GM10266 (cell line): ENCODE measurements around the gene CNTN1.

Experiments
- DNase-seq: peaks from one replicate; pipeline ENCODE4 v3.0.0; 2012; ENCODE audit errors: extremely low spot score
- TF ChIP-seq, protein P1 (sequence below): IDR thresholded peaks from 2 replicates; pipeline ENCODE4 v1.5.1; 2012; ENCODE audit warnings: mild to moderate bottlenecking, low read depth; ENCODE audit not compliant: control insufficient read depth, insufficient read depth; ENCODE audit errors: missing control alignments

Gene CNTN1

DNA sequence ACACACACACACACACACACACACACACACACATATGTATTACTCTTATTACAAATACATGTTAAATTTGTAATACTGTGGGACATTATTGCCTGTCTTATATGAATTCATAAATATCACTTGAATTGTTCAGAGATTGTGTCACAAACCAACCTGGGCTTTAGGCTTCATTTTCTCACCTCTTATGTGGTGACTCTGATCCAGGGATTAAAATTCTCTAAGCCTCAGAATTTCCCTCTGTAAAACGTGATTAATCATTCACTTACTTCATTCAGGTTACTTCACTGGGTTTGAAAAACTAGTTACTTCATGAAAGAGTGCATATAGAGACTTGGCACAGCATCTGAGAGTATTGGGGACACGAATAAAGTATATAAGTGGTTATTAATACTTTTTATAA, 255.6 kb downstream of the CNTN1 start:
- DNase-seq, result no peak

DNA sequence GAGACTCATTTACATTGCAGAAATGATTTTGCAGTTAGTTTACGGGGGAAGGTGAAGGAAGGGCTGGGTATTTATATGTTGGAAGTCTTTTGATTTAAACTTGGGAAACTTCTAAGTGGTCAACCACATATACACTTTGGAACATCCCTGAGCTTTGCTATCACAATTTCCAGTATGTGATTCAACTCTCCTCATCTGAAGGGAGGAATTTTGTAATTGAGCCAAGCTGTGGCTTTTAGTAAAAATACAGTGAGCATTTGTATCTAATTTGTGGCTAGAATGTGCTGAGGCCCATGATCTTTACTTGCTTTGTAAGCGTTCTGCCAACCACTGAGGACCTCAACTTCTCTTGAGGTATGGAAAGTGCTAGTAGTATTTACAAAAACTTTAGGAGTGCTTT, 260.8 kb downstream of the CNTN1 start:
- TF ChIP-seq, protein P1, sequence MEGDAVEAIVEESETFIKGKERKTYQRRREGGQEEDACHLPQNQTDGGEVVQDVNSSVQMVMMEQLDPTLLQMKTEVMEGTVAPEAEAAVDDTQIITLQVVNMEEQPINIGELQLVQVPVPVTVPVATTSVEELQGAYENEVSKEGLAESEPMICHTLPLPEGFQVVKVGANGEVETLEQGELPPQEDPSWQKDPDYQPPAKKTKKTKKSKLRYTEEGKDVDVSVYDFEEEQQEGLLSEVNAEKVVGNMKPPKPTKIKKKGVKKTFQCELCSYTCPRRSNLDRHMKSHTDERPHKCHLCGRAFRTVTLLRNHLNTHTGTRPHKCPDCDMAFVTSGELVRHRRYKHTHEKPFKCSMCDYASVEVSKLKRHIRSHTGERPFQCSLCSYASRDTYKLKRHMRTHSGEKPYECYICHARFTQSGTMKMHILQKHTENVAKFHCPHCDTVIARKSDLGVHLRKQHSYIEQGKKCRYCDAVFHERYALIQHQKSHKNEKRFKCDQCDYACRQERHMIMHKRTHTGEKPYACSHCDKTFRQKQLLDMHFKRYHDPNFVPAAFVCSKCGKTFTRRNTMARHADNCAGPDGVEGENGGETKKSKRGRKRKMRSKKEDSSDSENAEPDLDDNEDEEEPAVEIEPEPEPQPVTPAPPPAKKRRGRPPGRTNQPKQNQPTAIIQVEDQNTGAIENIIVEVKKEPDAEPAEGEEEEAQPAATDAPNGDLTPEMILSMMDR, result no peak
- no peak for DNase-seq

More for the DNA sequence above, 255.6 kb downstream of the CNTN1 start:
- TF ChIP-seq, protein P1, result no peak

DNA sequence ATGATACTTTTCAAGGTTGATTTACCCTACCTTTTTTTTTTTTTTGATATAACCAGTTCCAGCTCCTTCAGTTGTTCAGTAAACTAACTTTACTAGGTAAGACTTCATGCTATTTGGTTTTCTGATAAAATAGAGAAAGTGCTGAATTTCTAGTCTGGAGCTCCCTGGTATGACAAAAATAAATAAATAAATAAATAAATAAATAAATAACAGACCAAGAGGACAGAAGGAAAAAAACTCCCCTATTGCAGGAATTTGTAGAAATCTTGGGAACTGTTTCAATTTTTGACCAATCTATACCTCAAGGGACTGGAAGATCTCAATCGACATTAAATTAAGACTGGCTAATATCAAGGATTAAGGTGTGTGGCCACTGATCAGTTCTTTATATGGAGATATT, 265.2 kb downstream of the CNTN1 start:
- DNase-seq, result no peak
- TF ChIP-seq, protein P1, result no peak

DNA sequence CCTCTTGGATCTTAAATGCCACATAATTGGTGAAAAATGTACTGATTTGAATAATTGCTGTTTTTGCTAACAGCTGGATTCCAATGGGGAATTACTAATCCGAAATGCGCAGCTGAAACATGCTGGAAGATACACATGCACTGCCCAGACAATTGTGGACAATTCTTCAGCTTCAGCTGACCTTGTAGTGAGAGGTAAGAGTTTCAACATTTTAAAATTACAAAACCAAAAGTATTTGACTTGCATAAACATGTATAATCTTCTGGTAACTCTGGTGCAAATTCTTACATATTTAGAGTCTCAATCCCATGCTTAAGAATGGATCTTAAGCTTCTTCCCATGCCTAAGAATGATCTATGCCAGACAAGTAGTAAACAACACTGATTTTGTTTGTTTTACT, 266.8 kb downstream of the CNTN1 start:
- DNase-seq, result no peak
- TF ChIP-seq, protein P1, result no peak

DNA sequence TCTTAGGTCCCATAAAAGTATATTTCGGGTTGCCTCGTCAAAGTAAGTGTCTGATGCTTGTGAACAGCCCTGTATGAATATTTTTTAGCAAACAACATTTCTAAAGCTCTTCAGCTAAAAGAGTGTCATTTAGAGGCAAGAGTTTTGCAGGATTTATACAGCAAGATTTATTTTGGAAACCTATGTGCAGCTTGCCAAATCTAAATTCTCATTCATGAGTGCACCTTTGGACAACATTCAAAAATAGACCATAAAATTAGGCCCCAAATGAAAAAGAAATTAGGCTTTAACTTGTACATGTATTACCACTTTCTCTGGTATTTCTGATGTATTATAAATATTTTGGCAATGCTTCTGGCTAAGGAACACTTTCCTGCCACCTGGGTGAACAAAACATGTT, 271.5 kb downstream of the CNTN1 start:
- TF ChIP-seq, protein P1, result no peak
- no peak for DNase-seq

DNA sequence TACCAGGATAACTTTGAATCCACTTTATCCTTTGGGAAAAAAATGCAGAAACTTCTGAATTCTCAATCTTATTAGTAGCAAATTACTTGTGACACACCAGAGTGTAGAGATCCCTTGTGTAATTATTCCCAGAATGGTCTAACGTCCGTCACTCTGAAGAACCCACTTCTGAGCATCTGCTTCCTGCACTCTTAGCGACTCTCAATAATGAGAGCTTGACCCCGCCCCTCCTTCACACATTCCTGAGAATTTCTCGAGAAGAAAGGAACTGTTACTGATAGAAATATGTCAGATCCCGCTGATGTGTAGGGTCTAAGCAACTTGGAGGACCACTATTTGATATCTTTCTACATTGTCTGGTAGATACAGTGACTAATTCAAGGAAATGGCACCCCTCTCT, 277.6 kb downstream of the CNTN1 start:
- no peak for DNase-seq
- TF ChIP-seq, protein P1, result no peak

DNA sequence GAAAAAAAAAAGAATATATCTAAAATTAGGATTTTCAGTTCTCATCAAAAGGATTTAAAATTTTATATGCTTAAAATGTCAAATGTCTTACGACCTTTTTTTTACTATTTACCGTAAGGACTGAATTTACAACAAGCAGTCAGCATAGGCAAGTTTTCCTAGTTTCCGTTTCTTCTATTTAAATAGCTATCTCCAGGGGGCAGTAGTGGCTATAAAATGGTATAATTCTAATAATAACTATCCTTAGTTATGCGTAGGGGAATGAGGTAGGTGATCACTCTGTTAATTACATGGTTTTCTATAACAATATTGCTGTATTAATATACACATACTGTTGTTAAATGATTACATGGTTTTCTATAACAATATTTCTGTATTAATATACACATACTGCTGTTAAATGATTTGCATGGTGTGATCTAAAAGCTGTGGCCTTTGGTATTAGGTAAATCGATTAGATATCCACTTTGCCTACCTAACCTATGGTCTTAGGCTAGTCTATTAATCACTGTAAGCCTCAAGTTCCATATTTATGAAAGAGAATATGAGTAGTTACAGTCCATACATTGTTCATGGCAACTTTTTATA, 278.2 kb downstream of the CNTN1 start:
- TF ChIP-seq, protein P1, result no peak
- no peak for DNase-seq
